GM19395 (cell line): ENCODE results near the gene NCK2.
"Not testable (repeated sequence)": the region's sequence is repeated elsewhere in the genome, so short reads cannot be mapped to it uniquely, and the experiment has no call there.

Source experiments
- ATAC-seq: cut with Tn5 transposase; IDR thresholded peaks from one replicate; pipeline ENCODE4 v1.9.1; 2021; ENCODE audit warnings: mild to moderate bottlenecking, moderate library complexity; ENCODE audit not compliant: unreplicated experiment

The NCK2 gene

GRCh38 chr2:105754011-105754410 is 9.3 kb downstream of the NCK2 start:
- no peak for ATAC-seq

- no peak for ATAC-seq
Observed at GRCh38 chr2:105754994-105755393, 10.3 kb downstream of the NCK2 start.

GRCh38 chr2:105755895-105756294 is 11.2 kb downstream of the NCK2 start:
- ATAC-seq, result no peak

- ATAC-seq, result no peak
Observed at GRCh38 chr2:105756435-105756834, 11.7 kb downstream of the NCK2 start.

- peak; percentile 18 for ATAC-seq
Observed at GRCh38 chr2:105756865-105757264, 12.2 kb downstream of the NCK2 start.

- ATAC-seq, result peak; percentile 42
Observed at GRCh38 chr2:105757433-105757832, 12.7 kb downstream of the NCK2 start.

GRCh38 chr2:105760191-105760590 is 15.5 kb downstream of the NCK2 start:
- ATAC-seq, result no peak

GRCh38 chr2:105760639-105761337 is 16.1 kb downstream of the NCK2 start:
- ATAC-seq, result no peak

- no peak for ATAC-seq
Observed at GRCh38 chr2:105761931-105762515, 17.3 kb downstream of the NCK2 start.

GRCh38 chr2:105763076-105763475 is 18.4 kb downstream of the NCK2 start:
- no peak for ATAC-seq

GRCh38 chr2:105764059-105764458 is 19.3 kb downstream of the NCK2 start:
- ATAC-seq, result no peak

GRCh38 chr2:105765415-105766299 is 20.9 kb downstream of the NCK2 start:
- no peak for ATAC-seq

GRCh38 chr2:105766300-105766866 is 21.7 kb downstream of the NCK2 start:
- no peak for ATAC-seq

- no peak for ATAC-seq
Observed at GRCh38 chr2:105768176-105768575, 23.5 kb downstream of the NCK2 start.

GRCh38 chr2:105768961-105769452 is 24.3 kb downstream of the NCK2 start:
- peak; percentile 53 for ATAC-seq

- peak; percentile 20 for ATAC-seq
Observed at GRCh38 chr2:105769504-105769903, 24.8 kb downstream of the NCK2 start.

- no peak for ATAC-seq
Observed at GRCh38 chr2:105770149-105770548, 25.4 kb downstream of the NCK2 start.

- ATAC-seq, result not testable (repeated sequence)
Observed at GRCh38 chr2:105771291-105771690, 26.6 kb downstream of the NCK2 start.

GRCh38 chr2:105771836-105772235 is 27.1 kb downstream of the NCK2 start:
- no peak for ATAC-seq

GRCh38 chr2:105772362-105772761 is 27.6 kb downstream of the NCK2 start:
- no peak for ATAC-seq

- ATAC-seq, result no peak
Observed at GRCh38 chr2:105773568-105773967, 28.9 kb downstream of the NCK2 start.
